Memory B cell (primary cell): ENCODE results near the gene ARHGAP19.

Experiments used
- ATAC-seq: fragments of 150-1000 bp; cut with Tn5 transposase; 2 replicates; pipeline ENCODE4 v1.10.0; 2021; ENCODE audit warnings: low read depth, mild to moderate bottlenecking, moderate library complexity
- DNase-seq, 2 donors: peaks; one replicate each; pipeline ENCODE4 v3.0.0; 2022; ENCODE audit warnings: low spot score in 2 of 2
- H3K27ac Mint-ChIP-seq: one replicate; pipeline ENCODE4 v1.8.0; 2022; ENCODE audit warnings: mild to moderate bottlenecking, moderate library complexity, mixed read lengths
- H3K27me3 Mint-ChIP-seq: one replicate; pipeline ENCODE4 v1.8.0; 2022; ENCODE audit warnings: mixed read lengths
- H3K36me3 Mint-ChIP-seq: one replicate; pipeline ENCODE4 v1.8.0; 2022; ENCODE audit warnings: mild to moderate bottlenecking, mixed read lengths
- H3K4me1 Mint-ChIP-seq: one replicate; pipeline ENCODE4 v1.8.0; 2022; ENCODE audit warnings: mixed read lengths
- H3K4me3 Mint-ChIP-seq: one replicate; pipeline ENCODE4 v1.8.0; 2022; ENCODE audit warnings: mild to moderate bottlenecking, moderate library complexity, mixed read lengths
- H3K9me3 Mint-ChIP-seq: one replicate; pipeline ENCODE4 v1.8.0; 2022; ENCODE audit warnings: mixed read lengths

The ARHGAP19 gene

GRCh38 chr10:97292097-97292861 is at the start of gene ARHGAP19:
TSS of gene ARHGAP19 (minus strand) at chr10:97292637. CDS start at chr10:97292627, 10 bp downstream.
- no peaks in the 10 kb centered on the region for H3K9me3 Mint-ChIP-seq
- H3K4me1 Mint-ChIP-seq = peaks cover 17% of the 10 kb centered on the region
- peaks cover 2% of the 10 kb centered on the region for H3K36me3 Mint-ChIP-seq
- DNase-seq = peak; percentile 78 to 92
- peak; percentile 98 for ATAC-seq
- H3K27me3 Mint-ChIP-seq = no peaks in the 10 kb centered on the region
- peak within 1 kb of the TSS; percentile 96 for H3K4me3 Mint-ChIP-seq
- peak within 1 kb of the TSS; percentile 70 for H3K27ac Mint-ChIP-seq

GRCh38 chr10:97341416-97341815 is 49.0 kb upstream of the ARHGAP19 start:
- DNase-seq = no peak
- Mint-ChIP-seq H3K27me3 (no peaks in the 10 kb centered on the region), H3K4me3 (no peak overlapping the region), H3K9me3 (no peaks in the 10 kb centered on the region), H3K4me1 (no peaks in the 10 kb centered on the region), H3K27ac (no peak overlapping the region), H3K36me3 (no peaks in the 10 kb centered on the region)
- no peak for ATAC-seq

GRCh38 chr10:97338041-97338440 is 45.6 kb upstream of the ARHGAP19 start:
- Mint-ChIP-seq H3K4me1 (peaks cover 10% of the 10 kb centered on the region), H3K36me3 (no peaks in the 10 kb centered on the region), H3K27ac (no peak overlapping the region), H3K27me3 (no peaks in the 10 kb centered on the region), H3K4me3 (no peak overlapping the region), H3K9me3 (no peaks in the 10 kb centered on the region)
- ATAC-seq (no peak), DNase-seq (no peak)

- Mint-ChIP-seq H3K27ac (no peak overlapping the region), H3K4me3 (no peak overlapping the region)
- ATAC-seq = no peak
Measured at GRCh38 chr10:97336942-97337831, 44.8 kb upstream of the ARHGAP19 start.

GRCh38 chr10:97336446-97336845 is 44.0 kb upstream of the ARHGAP19 start:
- Mint-ChIP-seq H3K4me3 (no peak overlapping the region), H3K9me3 (no peaks in the 10 kb centered on the region), H3K36me3 (peaks cover 1% of the 10 kb centered on the region), H3K4me1 (peaks cover 24% of the 10 kb centered on the region), H3K27me3 (no peaks in the 10 kb centered on the region), H3K27ac (no peak overlapping the region)
- ATAC-seq (no peak), DNase-seq (no peak)

More at GRCh38 chr10:97336942-97337831, 44.8 kb upstream of the ARHGAP19 start:
- Mint-ChIP-seq H3K9me3 (no peaks in the 10 kb centered on the region), H3K4me1 (peaks cover 18% of the 10 kb centered on the region), H3K36me3 (peaks cover 1% of the 10 kb centered on the region), H3K27me3 (no peaks in the 10 kb centered on the region)
- DNase-seq = no peak

- DNase-seq (no peak), ATAC-seq (no peak)
- Mint-ChIP-seq H3K36me3 (peaks cover 3% of the 10 kb centered on the region), H3K27me3 (no peaks in the 10 kb centered on the region), H3K27ac (no peak overlapping the region), H3K9me3 (no peaks in the 10 kb centered on the region), H3K4me1 (peaks cover 27% of the 10 kb centered on the region), H3K4me3 (peak overlapping the region; percentile 46)
Measured at GRCh38 chr10:97336006-97336405, 43.6 kb upstream of the ARHGAP19 start.

- H3K27ac Mint-ChIP-seq = peak overlapping the region; percentile 94
- DNase-seq = no peak
- H3K36me3 Mint-ChIP-seq = peaks cover 3% of the 10 kb centered on the region
- peak overlapping the region; percentile 84 for H3K4me3 Mint-ChIP-seq
- H3K27me3 Mint-ChIP-seq = no peaks in the 10 kb centered on the region
- no peaks in the 10 kb centered on the region for H3K9me3 Mint-ChIP-seq
- no peak for ATAC-seq
- H3K4me1 Mint-ChIP-seq = peaks cover 28% of the 10 kb centered on the region
Measured at GRCh38 chr10:97335188-97335619, 42.8 kb upstream of the ARHGAP19 start.

GRCh38 chr10:97334370-97335175 is 42.1 kb upstream of the ARHGAP19 start, which contains the start of gene FRAT2:
TSS of gene FRAT2 (minus strand) at chr10:97334729. CDS start at chr10:97334572, 157 bp downstream.
- ATAC-seq = peak; percentile 88
- DNase-seq = peak; percentile 88 to 96
- peak within 1 kb of the TSS; percentile 94 for H3K27ac Mint-ChIP-seq
- H3K27me3 Mint-ChIP-seq = no peaks in the 10 kb centered on the region
- H3K36me3 Mint-ChIP-seq = peaks cover 8% of the 10 kb centered on the region
- H3K4me3 Mint-ChIP-seq = peak within 1 kb of the TSS; percentile 90
- peaks cover 33% of the 10 kb centered on the region for H3K4me1 Mint-ChIP-seq
- no peaks in the 10 kb centered on the region for H3K9me3 Mint-ChIP-seq

GRCh38 chr10:97333601-97334369 is 41.3 kb upstream of the ARHGAP19 start:
- DNase-seq (no peak), ATAC-seq (peak; percentile 17)
- Mint-ChIP-seq H3K4me3 (peak overlapping the region; percentile 90), H3K36me3 (peaks cover 8% of the 10 kb centered on the region), H3K9me3 (no peaks in the 10 kb centered on the region), H3K4me1 (peaks cover 33% of the 10 kb centered on the region), H3K27ac (peak overlapping the region; percentile 84), H3K27me3 (no peaks in the 10 kb centered on the region)

- Mint-ChIP-seq H3K4me3 (peak overlapping the region; percentile 90), H3K9me3 (no peaks in the 10 kb centered on the region), H3K4me1 (peaks cover 33% of the 10 kb centered on the region), H3K27me3 (no peaks in the 10 kb centered on the region), H3K27ac (peak overlapping the region; percentile 84), H3K36me3 (peaks cover 8% of the 10 kb centered on the region)
- ATAC-seq = no peak
- DNase-seq = peak in 1 of 2 donors; percentile 17
Measured at GRCh38 chr10:97333351-97333600, 40.8 kb upstream of the ARHGAP19 start.

GRCh38 chr10:97332591-97333350 is 40.3 kb upstream of the ARHGAP19 start:
- no peak for ATAC-seq
- Mint-ChIP-seq H3K27ac (peak overlapping the region; percentile 84), H3K4me3 (peak overlapping the region; percentile 90), H3K9me3 (no peaks in the 10 kb centered on the region), H3K4me1 (peaks cover 35% of the 10 kb centered on the region), H3K27me3 (no peaks in the 10 kb centered on the region), H3K36me3 (peaks cover 11% of the 10 kb centered on the region)
- no peak for DNase-seq

GRCh38 chr10:97331153-97331703 is 38.8 kb upstream of the ARHGAP19 start:
- no peak for ATAC-seq
- peak overlapping the region; percentile 7 for H3K27ac Mint-ChIP-seq
- no peaks in the 10 kb centered on the region for H3K27me3 Mint-ChIP-seq
- H3K4me1 Mint-ChIP-seq = peaks cover 35% of the 10 kb centered on the region
- DNase-seq = no peak
- H3K36me3 Mint-ChIP-seq = peaks cover 11% of the 10 kb centered on the region
- peak overlapping the region; percentile 33 for H3K4me3 Mint-ChIP-seq
- no peaks in the 10 kb centered on the region for H3K9me3 Mint-ChIP-seq
